IPS-NIHi11 (cell line): ENCODE measurements around the gene POMT2.

Source experiments
- DNase-seq: peaks from one replicate; pipeline ENCODE4 v3.0.0; 2012; ENCODE audit warnings: mixed read lengths, low spot score

The POMT2 gene

GRCh38 chr14:77266336-77266735, 54.3 kb downstream of the POMT2 start:
- no peak for DNase-seq

- no peak for DNase-seq
These were observed 54.9 kb downstream of the POMT2 start for GRCh38 chr14:77265561-77266335.

DNA sequence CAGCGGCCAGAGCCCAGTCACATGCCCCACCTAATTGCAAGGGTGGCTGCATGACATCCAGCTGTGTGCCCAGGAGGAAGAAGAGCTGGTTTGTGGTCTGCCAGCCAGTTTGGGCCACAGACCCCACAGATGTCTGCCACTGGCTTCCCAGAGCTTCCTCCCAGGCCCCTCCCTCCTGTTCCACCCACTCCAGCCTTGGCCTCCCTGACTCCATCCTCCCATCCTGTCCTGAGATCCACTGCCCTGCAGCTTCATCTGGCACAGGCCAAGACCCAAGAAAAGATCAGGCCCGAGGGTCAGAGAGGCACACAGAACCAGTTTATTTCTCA, 55.5 kb downstream of the POMT2 start:
- DNase-seq, result no peak

- no peak for DNase-seq
These were observed 56.1 kb downstream of the POMT2 start for GRCh38 chr14:77264466-77265186.

- no peak for DNase-seq
These were observed 60.1 kb downstream of the POMT2 start for GRCh38 chr14:77260631-77261030.

GRCh38 chr14:77260199-77260598, 60.5 kb downstream of the POMT2 start:
- no peak for DNase-seq

GRCh38 chr14:77259025-77259715, 61.5 kb downstream of the POMT2 start:
- no peak for DNase-seq

DNA sequence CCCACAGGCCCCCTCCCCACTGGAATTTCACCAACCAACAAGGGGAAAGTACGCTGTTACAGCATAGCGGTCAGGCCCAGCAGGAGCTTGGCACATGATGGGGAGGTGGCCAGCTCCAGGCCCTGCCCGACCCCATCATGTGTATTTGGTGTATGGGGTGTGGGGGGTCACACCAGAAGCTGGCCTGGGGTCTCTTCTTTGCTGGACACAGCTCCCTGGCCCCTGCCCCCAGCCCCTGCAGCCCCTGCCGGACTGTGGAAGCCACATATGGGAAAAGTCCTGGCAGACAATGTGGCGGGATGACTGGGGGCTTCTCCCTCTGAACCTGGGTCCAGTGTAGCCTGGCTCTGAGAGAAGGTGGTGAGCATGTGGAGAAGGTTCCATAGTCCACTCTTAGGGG, 62.1 kb downstream of the POMT2 start:
- DNase-seq, result no peak

DNA sequence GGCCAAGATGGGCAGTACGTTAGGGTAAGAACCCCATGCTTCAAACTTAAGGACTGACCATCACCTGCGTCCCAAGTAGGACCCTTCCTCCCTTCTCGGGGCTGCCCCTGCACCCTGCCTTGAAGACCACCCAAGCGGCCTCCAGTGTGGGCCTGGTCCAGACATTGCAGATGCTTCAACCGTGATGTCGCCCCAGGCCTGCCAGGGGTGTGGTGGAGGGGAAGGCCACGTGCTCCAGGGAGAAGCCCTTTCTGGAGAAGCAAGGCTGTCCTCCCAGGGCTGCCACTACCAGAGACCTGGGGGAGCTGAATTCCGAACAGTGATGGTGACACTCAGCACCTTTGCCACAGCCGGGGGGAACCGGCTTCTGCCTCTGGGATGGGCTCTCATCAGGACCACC, 63.0 kb downstream of the POMT2 start:
- DNase-seq, result no peak

- DNase-seq, result no peak
These were observed 64.0 kb downstream of the POMT2 start for GRCh38 chr14:77256694-77257093.

DNA sequence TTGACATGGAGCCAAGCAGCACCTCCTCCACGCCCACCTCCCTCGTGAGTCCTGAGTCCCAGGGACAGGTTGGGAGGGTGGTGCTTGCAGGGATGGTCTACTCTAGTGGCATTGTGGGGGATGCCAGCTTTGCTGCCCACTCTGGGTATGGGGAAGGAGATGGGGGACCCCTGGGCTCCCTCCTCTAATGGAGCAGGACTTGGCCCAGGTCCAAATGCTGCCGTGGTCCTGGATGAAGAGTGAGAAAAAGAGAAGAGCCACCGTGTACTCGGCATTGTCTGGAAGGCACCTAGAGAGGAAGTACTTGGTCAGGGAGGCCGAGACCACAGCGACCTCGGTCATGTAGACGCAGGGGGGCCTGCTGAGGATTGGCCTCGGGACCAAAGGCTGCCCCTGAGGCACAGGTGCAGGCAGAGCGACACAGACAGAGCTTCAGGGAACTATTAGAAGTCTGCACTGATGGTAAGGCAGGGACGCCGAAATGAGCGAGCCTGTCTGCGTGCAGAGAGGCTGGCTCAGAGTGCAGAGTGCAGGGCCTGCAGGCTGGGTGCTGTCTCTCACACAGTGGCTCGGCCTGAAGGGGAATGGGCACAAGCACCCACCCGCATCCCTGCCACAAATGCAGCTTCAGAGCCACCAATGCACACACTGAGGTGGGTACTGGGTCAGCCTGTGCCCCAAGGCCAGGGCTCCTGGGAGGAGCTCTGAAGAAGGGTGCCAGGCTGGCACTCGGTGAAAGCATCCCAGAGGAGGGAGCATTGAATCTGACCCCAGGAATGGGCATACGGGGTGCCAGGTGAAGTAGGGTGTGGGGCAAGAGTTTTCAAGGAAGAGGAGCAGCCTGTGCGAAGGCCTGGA, 67.1 kb downstream of the POMT2 start:
- DNase-seq, result no peak

GRCh38 chr14:77251870-77252269, 68.8 kb downstream of the POMT2 start:
- no peak for DNase-seq

DNA sequence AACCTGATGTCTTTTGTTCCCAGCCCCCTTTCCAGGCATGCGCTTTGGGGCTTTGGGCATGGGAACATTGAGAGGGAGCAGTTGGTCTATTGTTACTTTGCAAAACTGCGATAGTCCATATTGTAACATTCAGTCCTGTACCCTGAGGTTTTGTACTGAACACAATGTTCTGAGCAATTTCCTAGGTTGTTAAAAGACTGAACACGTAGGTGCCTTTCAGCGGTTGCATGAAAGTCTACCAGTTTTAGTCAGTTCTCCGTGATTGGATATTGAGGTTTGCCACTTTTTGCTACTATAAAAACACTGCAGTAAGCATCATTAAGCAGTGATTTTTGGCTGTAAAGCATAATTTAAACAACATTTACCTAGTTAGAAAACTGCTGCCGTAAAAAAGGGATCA, 69.8 kb downstream of the POMT2 start:
- no peak for DNase-seq

DNA sequence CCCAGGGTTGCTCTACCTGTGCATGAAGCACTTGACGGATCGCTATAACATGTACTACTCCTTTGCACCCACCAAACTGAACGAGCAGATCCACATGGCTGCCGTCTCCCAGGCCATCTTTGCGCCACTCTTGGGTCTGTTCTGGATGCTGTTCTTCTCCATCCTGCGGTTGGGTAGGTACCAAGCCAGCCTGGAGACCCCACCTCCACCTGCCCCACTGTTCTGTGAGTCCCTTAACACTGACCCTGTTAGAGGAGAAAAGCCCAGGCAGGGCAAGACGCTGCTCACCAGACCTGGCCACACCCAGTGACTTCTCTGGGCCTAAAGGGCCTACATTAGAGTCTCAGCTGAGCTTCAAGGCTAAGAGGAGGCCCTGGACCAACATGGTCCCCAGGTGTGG, 71.4 kb downstream of the POMT2 start:
- DNase-seq, result no peak

DNA sequence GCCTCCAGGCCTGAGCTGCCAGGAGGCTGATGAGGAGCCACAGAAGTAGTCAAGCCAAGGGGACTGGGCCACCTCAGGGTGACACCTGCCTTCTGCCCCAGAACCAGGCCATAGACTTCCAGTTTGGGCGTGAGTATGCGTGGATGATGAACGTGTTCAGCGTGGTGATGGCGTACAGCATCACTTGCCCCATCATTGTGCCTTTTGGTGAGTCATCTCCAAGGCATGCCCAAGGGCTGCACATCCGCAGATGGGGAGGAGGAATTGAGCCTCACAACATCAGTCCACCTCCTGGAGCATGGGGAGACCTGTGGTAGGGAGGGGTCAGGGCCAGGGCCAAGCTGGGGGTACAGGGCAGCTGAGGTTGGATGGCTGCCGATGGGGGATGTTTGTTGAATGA, 72.0 kb downstream of the POMT2 start:
- no peak for DNase-seq

- DNase-seq, result no peak
These were observed 73.9 kb downstream of the POMT2 start for GRCh38 chr14:77246784-77247183.

DNA sequence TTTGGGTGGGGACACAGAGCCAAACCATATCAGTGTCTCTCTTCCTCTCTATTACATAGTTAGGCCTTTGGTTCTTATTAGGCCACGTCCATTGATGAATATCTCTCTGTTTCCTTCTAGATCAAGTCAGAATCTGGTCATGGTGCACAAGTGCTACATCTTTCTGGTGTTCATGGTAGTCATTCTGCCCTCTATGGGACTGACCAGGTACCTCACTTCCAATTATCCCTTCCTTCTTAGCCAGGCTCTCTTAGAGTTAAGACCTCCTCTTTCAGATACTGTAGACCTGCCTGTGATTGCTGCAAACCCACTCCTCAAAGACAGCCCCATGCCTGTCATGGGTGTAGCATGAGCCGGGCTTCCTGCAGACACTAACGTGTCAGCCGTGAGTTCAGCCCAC, 74.9 kb downstream of the POMT2 start:
- DNase-seq, result peak; percentile 40

DNA sequence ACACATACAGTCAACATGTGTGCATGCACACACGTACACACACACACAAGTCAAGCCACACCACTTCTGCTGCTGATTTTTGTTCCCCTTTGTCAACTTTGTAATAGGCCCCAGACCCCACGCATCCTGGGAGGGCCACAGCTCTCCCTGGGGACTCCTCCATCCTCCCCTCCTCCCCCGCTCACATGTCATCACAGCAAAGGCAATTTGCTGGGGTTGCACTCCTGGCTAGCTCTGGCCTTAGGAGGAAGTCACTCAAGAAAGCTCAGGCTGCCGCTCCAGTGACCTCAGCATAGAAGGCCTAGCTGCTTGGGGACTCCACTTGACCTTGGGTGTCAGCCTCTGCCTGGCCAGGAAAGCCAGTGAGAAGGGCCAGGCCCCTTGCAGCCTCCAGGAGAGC, 76.8 kb downstream of the POMT2 start:
- no peak for DNase-seq

DNA sequence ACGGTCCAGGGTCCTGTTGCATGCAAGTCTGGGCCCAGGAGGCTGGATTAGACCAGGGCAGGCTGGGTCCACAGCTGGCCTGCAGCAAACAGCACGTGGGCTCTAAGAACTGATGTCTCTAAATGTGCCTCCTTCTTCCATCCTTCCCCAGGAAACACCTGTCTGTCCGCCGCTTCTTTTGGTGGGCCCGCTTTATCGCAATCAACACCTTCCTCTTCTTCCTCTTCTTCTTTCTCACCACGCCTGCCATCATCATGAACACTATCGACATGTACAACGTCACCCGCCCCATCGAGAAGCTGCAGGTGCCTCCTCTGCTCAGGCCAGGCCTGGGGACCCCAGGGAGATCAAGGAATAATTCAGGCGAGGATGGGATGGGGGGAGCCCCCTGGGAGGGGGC, 77.9 kb downstream of the POMT2 start:
- DNase-seq, result no peak

DNA sequence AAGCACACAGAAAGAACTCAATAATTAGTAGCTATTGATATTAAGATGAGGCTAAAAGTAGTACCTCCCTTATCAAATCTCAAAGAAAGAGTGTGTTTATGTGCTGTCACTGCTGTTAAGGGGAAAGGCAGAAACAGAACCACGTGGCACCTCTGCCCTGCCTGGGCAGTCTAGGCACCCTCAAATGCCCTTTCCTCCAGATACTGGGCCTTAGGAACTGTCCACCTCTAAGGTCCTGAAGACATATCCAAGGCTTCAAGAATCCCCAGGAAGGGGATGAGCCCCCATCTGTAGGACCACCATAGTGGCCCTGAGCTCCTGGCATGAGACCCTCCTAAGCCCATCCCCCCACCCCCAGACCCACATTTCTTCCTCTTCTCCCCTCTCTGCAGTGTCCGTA, 78.7 kb downstream of the POMT2 start:
- peak; percentile 64 for DNase-seq

DNA sequence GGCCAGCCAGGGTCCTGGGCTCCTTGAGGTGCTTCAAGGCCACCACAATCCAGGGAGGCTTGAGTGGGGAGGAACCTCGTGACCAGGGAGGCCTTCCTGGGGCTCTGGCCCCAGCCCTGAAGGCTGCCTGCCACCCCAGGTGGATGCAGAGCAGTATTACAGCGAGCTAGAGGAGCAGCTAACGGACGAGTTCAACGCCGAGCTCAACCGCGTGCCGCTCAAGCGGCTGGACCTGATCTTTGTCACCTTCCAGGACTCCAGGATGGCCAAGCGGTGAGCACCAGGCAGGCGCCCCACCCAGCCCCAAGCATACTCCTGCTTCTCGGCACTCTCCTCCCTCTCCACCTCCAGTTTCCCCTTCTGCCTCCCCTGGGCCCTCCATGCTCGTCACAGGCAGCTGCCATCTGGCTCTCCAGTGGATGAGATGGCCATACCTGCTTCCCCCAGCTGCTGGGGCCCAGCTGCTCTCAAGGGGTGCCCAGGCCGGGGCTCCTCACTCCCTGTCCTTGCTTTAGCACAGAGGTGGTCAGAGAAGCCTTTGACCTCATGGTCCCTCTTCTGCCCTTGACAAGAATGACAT, 80.3 kb downstream of the POMT2 start:
- DNase-seq, result no peak

GRCh38 chr14:77239412-77239811, 81.3 kb downstream of the POMT2 start:
- no peak for DNase-seq
